T-helper 2 cell treated with Interferon-gamma antibody and Interleukin-4, amounts not matched to agents 5 μg/mL and 100 μg/mL, for 36 hours (primary cell): ENCODE data around the gene CEP250.

Source experiments
- DNase-seq: peaks from one replicate; pipeline ENCODE4 v3.0.0; 2021; ENCODE audit warnings: low spot score
- H3K27ac Mint-ChIP-seq: one replicate; pipeline ENCODE4 v1.8.0; 2021; ENCODE audit warnings: mild to moderate bottlenecking, mixed read lengths
- H3K27me3 Mint-ChIP-seq: one replicate; pipeline ENCODE4 v1.8.0; 2021; ENCODE audit warnings: low read depth, mixed read lengths
- H3K36me3 Mint-ChIP-seq: one replicate; pipeline ENCODE4 v1.8.0; 2021; ENCODE audit warnings: low read depth, mixed read lengths
- H3K4me1 Mint-ChIP-seq: one replicate; pipeline ENCODE4 v1.8.0; 2021; ENCODE audit warnings: low read depth, mixed read lengths
- H3K4me3 Mint-ChIP-seq: one replicate; pipeline ENCODE4 v1.8.0; 2022; ENCODE audit warnings: mild to moderate bottlenecking, moderate library complexity, mixed read lengths
- H3K9me3 Mint-ChIP-seq: one replicate; pipeline ENCODE4 v1.8.0; 2021; ENCODE audit warnings: mixed read lengths

CEP250 gene

DNA sequence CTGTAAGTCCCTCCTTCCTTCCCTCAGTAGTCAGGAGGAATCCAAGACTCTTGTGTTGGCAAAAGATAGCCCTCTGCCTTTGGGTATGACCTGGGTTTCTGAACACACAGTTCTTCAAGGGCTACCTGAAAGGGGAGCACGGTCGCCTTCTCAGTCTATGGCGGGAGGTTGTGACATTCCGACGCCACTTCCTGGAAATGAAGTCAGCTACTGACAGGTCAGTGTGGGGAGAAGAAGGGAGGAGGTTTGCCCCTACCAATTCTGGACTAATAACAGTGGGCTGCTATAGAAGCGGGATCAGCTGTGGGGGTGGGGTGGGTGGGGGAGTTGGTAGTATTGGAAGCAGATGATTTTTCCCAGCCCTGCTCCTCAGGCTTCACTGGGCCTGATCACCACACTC, 11.5 kb downstream of the CEP250 start:
- Mint-ChIP-seq H3K27ac (peak overlapping the region; percentile 41), H3K27me3 (no peaks in the 10 kb centered on the region), H3K9me3 (no peaks in the 10 kb centered on the region), H3K4me3 (no peak overlapping the region), H3K4me1 (peaks cover 3% of the 10 kb centered on the region), H3K36me3 (peaks cover 8% of the 10 kb centered on the region)
- DNase-seq, result no peak

GRCh38 chr20:35467339-35468224, 12.2 kb downstream of the CEP250 start:
- Mint-ChIP-seq H3K4me3 (no peak overlapping the region), H3K9me3 (no peaks in the 10 kb centered on the region), H3K36me3 (peaks cover 6% of the 10 kb centered on the region)

DNA sequence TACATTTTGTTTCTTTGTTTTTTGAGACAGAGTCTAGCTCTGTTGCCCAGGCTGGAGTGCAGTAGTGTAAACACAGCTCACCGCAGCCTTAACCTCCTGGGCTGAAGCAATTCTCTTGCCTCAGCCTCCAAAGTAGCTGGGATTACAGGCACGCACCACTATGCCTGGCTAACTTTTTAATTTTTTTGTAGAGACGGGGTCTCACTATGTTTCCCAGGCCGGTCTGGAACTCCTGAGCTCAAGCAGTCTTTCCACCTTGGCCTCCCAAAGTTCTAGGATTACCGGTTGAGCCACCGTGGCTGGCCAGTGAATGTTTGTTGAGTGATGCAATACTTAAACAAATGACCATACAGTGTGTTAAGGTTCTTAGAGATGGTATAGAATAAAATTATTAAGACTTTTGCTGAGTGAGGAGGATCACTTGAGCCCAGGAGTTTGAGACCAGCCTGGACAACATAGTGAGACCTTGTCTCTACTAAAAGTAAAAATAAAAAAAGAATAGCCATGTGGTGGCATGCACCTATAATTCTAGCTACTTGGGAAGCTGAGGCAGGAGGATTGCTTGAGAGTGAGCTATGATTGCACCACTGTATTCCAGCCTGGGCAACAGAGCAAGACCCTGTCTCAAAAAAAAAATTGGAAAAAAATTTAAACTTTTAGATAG, 13.4 kb downstream of the CEP250 start:
- no peak overlapping the region for H3K27ac Mint-ChIP-seq
- H3K4me3 Mint-ChIP-seq, result no peak overlapping the region
- H3K4me1 Mint-ChIP-seq, result peaks cover 1% of the 10 kb centered on the region
- H3K9me3 Mint-ChIP-seq, result no peaks in the 10 kb centered on the region
- DNase-seq, result no peak
- peaks cover 6% of the 10 kb centered on the region for H3K36me3 Mint-ChIP-seq
- no peaks in the 10 kb centered on the region for H3K27me3 Mint-ChIP-seq

More at GRCh38 chr20:35467339-35468224, 12.2 kb downstream of the CEP250 start:
- no peak for DNase-seq
- Mint-ChIP-seq H3K27me3 (no peaks in the 10 kb centered on the region), H3K27ac (peak overlapping the region; percentile 16), H3K4me1 (peaks cover 3% of the 10 kb centered on the region)

DNA sequence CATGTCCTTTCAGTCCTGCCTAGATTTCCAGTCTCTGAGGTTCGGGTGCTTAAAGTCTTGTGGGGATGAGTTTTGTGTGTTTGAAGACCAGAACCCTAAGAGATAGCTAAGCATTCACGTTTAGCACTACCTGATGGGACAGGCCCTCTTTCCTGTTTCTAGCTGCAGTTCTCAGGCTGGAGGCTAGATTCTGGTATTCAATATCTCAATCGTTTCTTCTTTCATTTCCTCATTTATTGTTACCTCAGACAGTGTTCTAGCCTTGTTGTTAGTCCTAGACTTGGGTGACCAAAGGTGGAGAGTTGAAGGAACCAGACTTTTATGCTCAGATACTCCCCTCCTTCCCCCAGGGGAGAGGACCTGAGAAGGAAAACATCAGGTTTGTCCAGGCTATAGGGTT, 16.8 kb downstream of the CEP250 start:
- no peak overlapping the region for H3K4me3 Mint-ChIP-seq
- DNase-seq, result no peak
- H3K4me1 Mint-ChIP-seq, result peaks cover 1% of the 10 kb centered on the region
- no peak overlapping the region for H3K27ac Mint-ChIP-seq
- H3K9me3 Mint-ChIP-seq, result no peaks in the 10 kb centered on the region
- no peaks in the 10 kb centered on the region for H3K27me3 Mint-ChIP-seq
- peaks cover 3% of the 10 kb centered on the region for H3K36me3 Mint-ChIP-seq

DNA sequence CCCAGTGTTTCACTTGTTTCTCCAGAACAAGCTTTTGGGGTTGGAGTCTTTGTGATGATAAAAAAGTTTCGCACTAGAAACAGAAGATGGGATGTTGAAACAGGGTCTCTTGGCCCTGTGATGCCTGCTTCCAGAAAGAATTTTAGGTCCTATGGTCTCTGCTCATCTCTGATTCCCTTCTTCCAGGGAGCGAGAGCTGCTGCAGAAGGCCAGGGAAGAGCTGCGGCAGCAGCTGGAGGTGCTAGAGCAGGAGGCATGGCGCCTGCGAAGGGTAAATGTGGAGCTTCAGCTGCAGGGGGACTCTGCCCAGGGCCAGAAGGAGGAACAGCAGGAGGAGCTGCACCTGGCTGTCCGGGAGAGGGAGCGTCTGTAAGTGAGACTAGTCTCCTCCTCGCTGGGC, 18.3 kb downstream of the CEP250 start:
- Mint-ChIP-seq H3K36me3 (peaks cover 10% of the 10 kb centered on the region), H3K9me3 (no peaks in the 10 kb centered on the region), H3K4me3 (no peak overlapping the region), H3K27me3 (no peaks in the 10 kb centered on the region), H3K4me1 (peaks cover 1% of the 10 kb centered on the region), H3K27ac (no peak overlapping the region)
- no peak for DNase-seq

- no peak overlapping the region for H3K27ac Mint-ChIP-seq
- H3K4me3 Mint-ChIP-seq, result no peak overlapping the region
- no peak for DNase-seq
- H3K27me3 Mint-ChIP-seq, result no peaks in the 10 kb centered on the region
- H3K36me3 Mint-ChIP-seq, result peaks cover 14% of the 10 kb centered on the region
- H3K4me1 Mint-ChIP-seq, result peaks cover 1% of the 10 kb centered on the region
- no peaks in the 10 kb centered on the region for H3K9me3 Mint-ChIP-seq
These were observed 19.0 kb downstream of the CEP250 start for GRCh38 chr20:35474303-35474871.

DNA sequence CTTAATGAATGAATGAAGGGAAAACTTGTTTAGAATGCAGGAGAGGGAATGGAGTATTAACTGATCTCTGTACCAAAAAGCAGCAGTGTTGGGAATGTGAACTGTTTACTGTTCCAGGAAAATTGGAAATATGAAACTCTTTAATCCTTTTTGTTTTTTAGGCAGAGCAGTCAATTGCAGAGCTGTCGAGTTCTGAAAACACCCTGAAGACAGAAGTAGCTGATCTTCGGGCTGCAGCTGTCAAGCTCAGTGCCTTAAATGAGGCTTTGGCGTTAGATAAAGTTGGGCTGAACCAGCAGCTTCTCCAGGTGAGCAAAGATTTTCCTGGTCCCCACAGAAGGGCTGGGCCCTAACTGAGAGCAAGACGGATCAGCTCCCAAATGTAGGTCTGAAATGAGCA, 20.9 kb downstream of the CEP250 start:
- no peak for DNase-seq
- H3K4me3 Mint-ChIP-seq, result no peak overlapping the region
- H3K27me3 Mint-ChIP-seq, result no peaks in the 10 kb centered on the region
- H3K36me3 Mint-ChIP-seq, result peaks cover 22% of the 10 kb centered on the region
- H3K4me1 Mint-ChIP-seq, result no peaks in the 10 kb centered on the region
- H3K27ac Mint-ChIP-seq, result no peak overlapping the region
- no peaks in the 10 kb centered on the region for H3K9me3 Mint-ChIP-seq

- peaks cover 28% of the 10 kb centered on the region for H3K36me3 Mint-ChIP-seq
- no peak for DNase-seq
- H3K27ac Mint-ChIP-seq, result no peak overlapping the region
- peaks cover 2% of the 10 kb centered on the region for H3K4me1 Mint-ChIP-seq
- peaks cover 2% of the 10 kb centered on the region for H3K9me3 Mint-ChIP-seq
- H3K27me3 Mint-ChIP-seq, result no peaks in the 10 kb centered on the region
- no peak overlapping the region for H3K4me3 Mint-ChIP-seq
These were observed 23.5 kb downstream of the CEP250 start for GRCh38 chr20:35478804-35479472.

- Mint-ChIP-seq H3K4me1 (peaks cover 2% of the 10 kb centered on the region), H3K36me3 (peaks cover 36% of the 10 kb centered on the region), H3K27me3 (no peaks in the 10 kb centered on the region), H3K9me3 (peaks cover 9% of the 10 kb centered on the region), H3K4me3 (no peak overlapping the region), H3K27ac (no peak overlapping the region)
- no peak for DNase-seq
These were observed 24.4 kb downstream of the CEP250 start for GRCh38 chr20:35479798-35480197.

DNA sequence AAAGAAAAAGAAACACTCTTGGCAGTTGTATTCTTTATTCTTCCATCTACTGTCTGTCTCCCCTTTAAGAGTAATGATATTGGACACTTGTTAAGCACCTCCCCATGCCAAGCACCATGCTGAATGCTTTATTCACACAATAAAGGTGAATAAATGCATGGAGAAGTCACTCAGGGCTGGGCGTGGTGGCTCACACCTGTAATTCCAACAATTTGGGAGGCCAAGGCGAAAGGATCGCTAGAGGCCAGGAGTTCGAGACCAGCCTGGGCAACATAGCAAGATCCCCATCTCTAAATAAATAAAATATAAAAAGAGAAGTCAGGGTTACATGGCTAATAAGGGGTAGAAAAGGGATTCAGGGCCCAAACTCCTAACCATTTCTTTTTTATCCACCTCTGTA, 32.1 kb downstream of the CEP250 start:
- Mint-ChIP-seq H3K4me3 (no peak overlapping the region), H3K27ac (no peak overlapping the region), H3K27me3 (no peaks in the 10 kb centered on the region), H3K36me3 (peaks cover 54% of the 10 kb centered on the region), H3K9me3 (peaks cover 9% of the 10 kb centered on the region), H3K4me1 (peaks cover 31% of the 10 kb centered on the region)
- DNase-seq, result no peak

DNA sequence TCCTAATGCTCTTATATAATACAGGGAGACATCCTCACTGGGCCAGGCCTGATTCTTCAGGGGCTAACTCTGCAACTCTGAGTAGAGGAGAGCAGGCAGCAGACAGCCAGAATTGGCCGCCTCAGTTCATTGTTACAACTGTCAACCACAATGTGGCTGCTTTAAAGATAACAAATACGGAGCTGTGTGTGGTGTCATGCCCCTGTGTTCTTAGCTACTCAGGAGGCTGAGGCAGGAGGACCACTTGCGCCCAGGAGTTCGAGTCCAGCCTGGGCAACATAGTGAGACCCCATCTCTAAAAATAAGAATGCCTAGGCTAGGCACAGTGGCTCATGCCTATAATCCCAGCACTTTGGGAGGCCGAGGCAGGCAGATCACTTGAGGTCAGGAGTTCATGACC, 34.3 kb downstream of the CEP250 start:
- H3K9me3 Mint-ChIP-seq, result no peaks in the 10 kb centered on the region
- peaks cover 38% of the 10 kb centered on the region for H3K4me1 Mint-ChIP-seq
- H3K36me3 Mint-ChIP-seq, result peaks cover 58% of the 10 kb centered on the region
- H3K27ac Mint-ChIP-seq, result peak overlapping the region; percentile 78
- no peaks in the 10 kb centered on the region for H3K27me3 Mint-ChIP-seq
- no peak for DNase-seq
- H3K4me3 Mint-ChIP-seq, result peak overlapping the region; percentile 100

DNA sequence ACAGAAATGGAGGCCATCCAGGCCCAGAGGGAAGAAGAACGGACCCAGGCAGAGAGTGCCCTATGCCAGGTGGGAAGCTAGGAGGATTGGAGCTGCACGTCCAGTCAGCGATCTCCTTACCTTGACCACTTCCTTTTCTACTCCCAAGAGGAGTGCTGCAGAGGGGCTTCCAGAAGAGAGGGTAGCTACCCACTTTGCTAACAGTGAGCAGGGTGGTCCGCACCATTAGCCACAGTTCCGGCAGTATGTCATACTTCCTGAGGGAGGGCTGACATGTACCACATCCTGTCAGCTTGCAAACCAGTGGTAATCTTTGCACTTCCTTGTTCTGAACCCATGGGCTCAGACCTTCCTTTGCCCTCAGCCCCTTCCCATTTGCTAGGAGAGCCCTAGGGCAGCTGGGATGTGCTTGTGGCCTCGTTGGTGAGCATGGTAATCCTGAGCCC, 35.4 kb downstream of the CEP250 start:
- no peaks in the 10 kb centered on the region for H3K27me3 Mint-ChIP-seq
- H3K36me3 Mint-ChIP-seq, result peaks cover 65% of the 10 kb centered on the region
- DNase-seq, result peak; percentile 63
- H3K9me3 Mint-ChIP-seq, result no peaks in the 10 kb centered on the region
- H3K27ac Mint-ChIP-seq, result peak overlapping the region; percentile 100
- H3K4me1 Mint-ChIP-seq, result peaks cover 37% of the 10 kb centered on the region
- H3K4me3 Mint-ChIP-seq, result peak overlapping the region; percentile 100

- Mint-ChIP-seq H3K27ac (peak overlapping the region; percentile 100), H3K27me3 (no peaks in the 10 kb centered on the region), H3K4me1 (peaks cover 36% of the 10 kb centered on the region), H3K9me3 (no peaks in the 10 kb centered on the region), H3K36me3 (peaks cover 65% of the 10 kb centered on the region), H3K4me3 (peak overlapping the region; percentile 100)
- no peak for DNase-seq
These were observed 36.4 kb downstream of the CEP250 start for GRCh38 chr20:35491823-35492222.

GRCh38 chr20:35492352-35492751, 37.0 kb downstream of the CEP250 start:
- Mint-ChIP-seq H3K4me3 (peak overlapping the region; percentile 100), H3K4me1 (peaks cover 36% of the 10 kb centered on the region), H3K36me3 (peaks cover 68% of the 10 kb centered on the region), H3K27ac (peak overlapping the region; percentile 100), H3K27me3 (no peaks in the 10 kb centered on the region), H3K9me3 (no peaks in the 10 kb centered on the region)
- DNase-seq, result no peak
